Upper lobe of left lung (tissue), 4 donors: ENCODE data around the gene BRIP1.

ENCODE experiments used
- CTCF ChIP-seq, 6 experiments: fragments of 450-650 bp in 4 of 6; fragments of 200-600 bp in 2 of 6; sonication (generic) in 2 of 6; IDR thresholded peaks; one replicate each; pipeline ENCODE4 v1.5.1; 2016 to 2019; ENCODE audit warnings: antibody characterized with exemption in 6 of 6
- EP300 ChIP-seq, 4 donors: sonication (generic); formaldehyde crosslinking; IDR thresholded peaks; one replicate each; pipeline ENCODE4 v1.5.1; 2017; ENCODE audit warnings: antibody characterized with exemption in 4 of 4, control low read depth in 2 of 4
- POLR2A ChIP-seq, 4 donors: fragments of 450-650 bp; IDR thresholded peaks; one replicate each; pipeline ENCODE4 v1.5.1; 2016 to 2017; ENCODE audit warnings: antibody characterized with exemption in 4 of 4, mild to moderate bottlenecking in 2 of 4

GRCh38 chr17:61634011-61634539 is 229.3 kb downstream of the BRIP1 start:
- TF ChIP-seq CTCF (IDR thresholded peaks at IDR 0.05): no peak
- no peak for TF ChIP-seq POLR2A (IDR thresholded peaks at IDR 0.05)
- TF ChIP-seq EP300 (IDR thresholded peaks at IDR 0.05): no peak
